GM12878 (cell line): Measurements from ENCODE around the gene SH2D5. TPM values are rescaled to one million over a fixed set of nuclear protein-coding genes. Genes with fewer than 3 reads are reported as not detected.

Experiments used
- ATAC-seq: fragments of 200-7000 bp; cut with Tn5 transposase; 3 replicates; pipeline ENCODE4 v1.9.1; 2020; ENCODE audit warnings: mild to moderate bottlenecking, moderate library complexity
- BruUV-seq: library from RNA; stranded (reverse); fragments of 400-500 nt; replicated peaks from 2 replicates; lab custom pipeline; 2021; lab: Mats Ljungman, UMichigan
- CTCF ChIA-PET: fragments of 300-600 bp; sonication (Branson Sonifier 250); formaldehyde crosslinking; extraction: SDS; loops from one replicate; lab custom pipeline; 2021; ENCODE audit warnings: inconsistent platforms; lab: Yijun Ruan, JAX
- POLR2A ChIA-PET: fragments of 350-600 bp; formaldehyde crosslinking; extraction: SDS; loops from one replicate; lab custom pipeline; 2021; ENCODE audit warnings: inconsistent platforms; lab: Charles Lee
- RAD21 ChIA-PET: fragments of 300-600 bp; sonication (Branson Sonifier 250); formaldehyde crosslinking; loops from one replicate; lab custom pipeline; 2023; ENCODE audit warnings: antibody characterized with exemption; ENCODE audit not compliant: unreplicated experiment; lab: Charles Lee
- SMC1A ChIA-PET: fragments of 300-600 bp; sonication (Branson Sonifier 250); formaldehyde crosslinking; loops from one replicate; lab custom pipeline; 2023; ENCODE audit not compliant: unreplicated experiment, uncharacterized antibody; lab: Charles Lee
- DNase-seq: peaks from one replicate; pipeline ENCODE4 v3.0.0-alpha.2; 2011; ENCODE audit warnings: low read depth, low spot score
- FAIRE-seq: peaks from 3 replicates; lab custom pipeline; 2011; peaks lifted over from hg19 to GRCh38; lab: Jason Lieb, UNC
- H2AFZ ChIP-seq: 2 replicates; pipeline ENCODE4 v1.6.0; 2011; ENCODE audit warnings: low read depth, low read length, control low read depth; ENCODE audit not compliant: control insufficient read depth
- H3K27ac ChIP-seq: 2 replicates; pipeline ENCODE4 v1.5.1; 2011; ENCODE audit warnings: control low read depth; ENCODE audit not compliant: control insufficient read depth, insufficient read depth
- H3K27me3 ChIP-seq, 2 experiments: replicated peaks in 1 of 2; 2 replicates each; pipeline versions ENCODE4 v1.6.0 to v1.6.1; 2011; ENCODE audit warnings: low read length in 1 of 2; ENCODE audit not compliant: control insufficient read depth in 2 of 2, insufficient read depth in 2 of 2
- H3K36me3 ChIP-seq, 2 experiments: 2 replicates each; pipeline ENCODE4 v1.5.1; 2011; ENCODE audit warnings: low read length in 1 of 2; ENCODE audit not compliant: control insufficient read depth in 2 of 2, insufficient read depth in 2 of 2
- H3K4me1 ChIP-seq: 2 replicates; pipeline ENCODE4 v1.6.1; 2011; ENCODE audit warnings: mild to moderate bottlenecking, low read length, moderate library complexity, mixed read lengths; ENCODE audit not compliant: control insufficient read depth, insufficient read depth
- H3K4me2 ChIP-seq: 2 replicates; pipeline ENCODE4 v1.6.0; 2011; ENCODE audit warnings: control low read depth; ENCODE audit not compliant: control insufficient read depth, insufficient read depth
- H3K4me3 ChIP-seq: fragments of 200-600 bp; sonication (generic); 2 replicates; pipeline ENCODE4 v1.5.1; 2016
- H3K79me2 ChIP-seq: 2 replicates; pipeline ENCODE4 v1.6.0; 2011; ENCODE audit warnings: low read length; ENCODE audit not compliant: control insufficient read depth, insufficient read depth
- H3K9ac ChIP-seq: 2 replicates; pipeline ENCODE4 v1.8.0; 2011; ENCODE audit warnings: low read length, control low read depth, mixed read lengths; ENCODE audit not compliant: control insufficient read depth, insufficient read depth
- H3K9me3 ChIP-seq: replicated peaks from 3 replicates; pipeline ENCODE4 v1.5.1; 2011; ENCODE audit warnings: mild to moderate bottlenecking, low read length; ENCODE audit not compliant: control insufficient read depth, insufficient read depth
- H4K20me1 ChIP-seq: 2 replicates; pipeline ENCODE4 v1.6.0; 2011; ENCODE audit not compliant: control insufficient read depth, insufficient read depth
- BCL11A ChIP-seq: IDR thresholded peaks from 2 replicates; pipeline ENCODE4 v1.6.1; 2011; ENCODE audit warnings: low read depth, low read length
- BRCA1 ChIP-seq: IDR thresholded peaks from 2 replicates; pipeline ENCODE4 v1.6.1; 2011; ENCODE audit warnings: low read depth, low read length, improper control_type of control experiment
- MEF2A ChIP-seq: IDR thresholded peaks from 2 replicates; pipeline ENCODE4 v1.6.1; 2011; ENCODE audit warnings: low read depth, mild to moderate bottlenecking, low read length, moderate library complexity; ENCODE audit not compliant: insufficient read depth
- MTA2 ChIP-seq: fragments of 450-650 bp; IDR thresholded peaks from 2 replicates; pipeline ENCODE4 v1.6.1; 2016; ENCODE audit warnings: low read depth, mild to moderate bottlenecking, moderate library complexity
- POU2F2 ChIP-seq: IDR thresholded peaks from 3 replicates; pipeline ENCODE4 v1.6.1; 2011; ENCODE audit warnings: low read depth, mild to moderate bottlenecking, low read length, borderline replicate concordance
- RB1 ChIP-seq: fragments of 450-650 bp; formaldehyde crosslinking; IDR thresholded peaks from 2 replicates; pipeline ENCODE4 v1.6.1; 2017; ENCODE audit warnings: mild to moderate bottlenecking, borderline replicate concordance
- REST ChIP-seq: IDR thresholded peaks from 2 replicates; pipeline ENCODE4 v1.6.1; 2012; ENCODE audit warnings: mild to moderate bottlenecking, low read depth, low read length
- RUNX3 ChIP-seq: IDR thresholded peaks from 2 replicates; pipeline ENCODE4 v1.6.1; 2012; ENCODE audit warnings: low read length, inconsistent platforms
- SMAD5 ChIP-seq: IDR thresholded peaks from 2 replicates; pipeline ENCODE4 v1.6.1; 2016; ENCODE audit warnings: antibody characterized with exemption, low read depth
- SREBF1 ChIP-seq: IDR thresholded peaks from 2 replicates; pipeline ENCODE4 v1.6.1; 2012; ENCODE audit warnings: mild to moderate bottlenecking, low read length
- STAT1 ChIP-seq: fragments of 450-650 bp; conservative IDR thresholded peaks from 2 replicates; pipeline ENCODE4 v1.6.1; 2014; ENCODE audit warnings: antibody characterized with exemption, mild to moderate bottlenecking
- SUPT20H ChIP-seq: IDR thresholded peaks from 2 replicates; pipeline ENCODE4 v1.6.1; 2011; ENCODE audit warnings: low read depth, mild to moderate bottlenecking, low read length, moderate library complexity, borderline replicate concordance; ENCODE audit not compliant: control insufficient read depth
- TBL1XR1 ChIP-seq: IDR thresholded peaks from 2 replicates; pipeline ENCODE4 v1.6.1; 2012; ENCODE audit warnings: low read depth, low read length, improper control_type of control experiment
- WRNIP1 ChIP-seq: IDR thresholded peaks from 2 replicates; pipeline ENCODE4 v1.6.1; 2011; ENCODE audit warnings: low read depth, low read length, improper control_type of control experiment, borderline replicate concordance
- YBX1 ChIP-seq: fragments of 450-650 bp; IDR thresholded peaks from 2 replicates; pipeline ENCODE4 v1.6.1; 2016; ENCODE audit warnings: antibody characterized with exemption
- YY1 ChIP-seq: IDR thresholded peaks from 2 replicates; pipeline ENCODE4 v1.6.1; 2011; ENCODE audit warnings: low read depth, mild to moderate bottlenecking, low read length
- ZBTB33 ChIP-seq: fragments of 450-650 bp; IDR thresholded peaks from 2 replicates; pipeline ENCODE4 v1.6.1; 2017; ENCODE audit warnings: mild to moderate bottlenecking
- ZNF384 ChIP-seq: IDR thresholded peaks from 2 replicates; pipeline ENCODE4 v1.6.1; 2012; ENCODE audit warnings: low read depth, mild to moderate bottlenecking, low read length, improper control_type of control experiment, borderline replicate concordance
- WGBS: methylation state at CpG from one replicate; pipeline ENCODE4 v1.1.6; 2016; ENCODE audit warnings: low lambda C conversion rate; ENCODE audit not compliant: insufficient replicate concordance, insufficient coverage; ENCODE audit errors: missing lambda C conversion rate; 5-methylcytosine and 5-hydroxymethylcytosine counted together
- in situ Hi-C: fragments of 300-500 bp; cut with MboI; formaldehyde crosslinking; loops from 9 replicates; pipeline ENCODE4 v1.14.3; 2018; ENCODE audit warnings: mixed read lengths
- intact Hi-C: fragments of 100-400 bp; cut with micrococcal nuclease; formaldehyde crosslinking; loops from one replicate; pipeline ENCODE4 v1.14.2; 2022; ENCODE audit not compliant: unreplicated experiment
- polyA plus RNA-seq, 11 experiments: library from polyadenylated mRNA; depleted of rRNA in 4 of 11; unstranded in 6 of 11; stranded (reverse) in 5 of 11; fragments of >200 nt; fragmentation: Nextera tagmentation in 4 of 11; fragmentation: Illumina TruSeq in 1 of 11; extraction: Ambion mirVana in 4 of 11; extraction: Trizol in 1 of 11; gene quantifications; 1 replicate in 1 of 11; 2 replicates in 10 of 11; pipeline versions ENCODE4 v1.2.1 to v1.2.3, GENCODE V29; 2011 to 2016; ENCODE audit warnings: inconsistent platforms in 2 of 11, missing spikeins in 2 of 11, low read depth in 1 of 11
- total RNA-seq, 4 experiments: library from RNA; depleted of rRNA in 3 of 4; stranded (reverse); fragments of >200 nt in 3 of 4; fragmentation: Illumina TruSeq in 1 of 4; extraction: Trizol in 1 of 4; gene quantifications; 2 replicates each; pipeline versions ENCODE4 v1.2.1 to v1.2.3, GENCODE V29; 2013 to 2021
- TF ChIP-seq, protein P1 (sequence below): IDR thresholded peaks from 2 replicates; pipeline ENCODE4 v1.6.1; 2011; ENCODE audit warnings: borderline replicate concordance, low read depth, mild to moderate bottlenecking, moderate library complexity, mixed read lengths, low read length; ENCODE audit not compliant: insufficient read depth; ENCODE audit errors: extremely low read length
- TF ChIP-seq, protein P2 (sequence below): IDR thresholded peaks from 2 replicates; pipeline ENCODE4 v1.6.1; 2012; ENCODE audit warnings: low read depth, low read length, improper control_type of control experiment

The SH2D5 gene
- total and polyA plus RNA-seq, 10 of the 15 experiments (the other 5 are each of a cell fraction or from before 2014, with no cell fraction given) = 0.03 to 0.62 (median 0.20) TPM; not detected in 3

DNA sequence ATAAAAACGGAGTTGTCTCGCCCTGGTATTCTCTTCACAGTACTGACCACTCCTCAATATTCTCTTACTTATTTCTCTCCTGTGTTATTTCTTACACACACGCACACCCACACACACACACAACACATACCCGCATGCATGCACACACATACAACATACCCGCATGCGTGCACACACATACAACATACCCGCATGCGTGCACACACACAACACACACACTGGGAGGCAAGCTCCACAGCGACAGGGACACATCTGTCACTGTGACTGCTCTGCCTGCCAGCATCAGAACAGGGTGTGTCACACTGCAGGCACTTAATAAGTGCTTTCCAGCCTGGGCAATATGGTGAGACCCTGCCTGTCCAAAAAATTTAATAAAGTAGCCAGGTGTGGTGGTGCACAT, 50.5 kb downstream of the SH2D5 start:
- intact Hi-C loops (no loop called here), in situ Hi-C loops (no loop called here)
- ChIA-PET POLR2A (no interaction called here), CTCF (no interaction called here), RAD21 (no interaction called here), SMC1A (no interaction called here)
- ATAC-seq (no peak), FAIRE-seq (no peak), DNase-seq (no peak)
- Histone ChIP-seq H3K4me1 (peaks cover 7% of the 10 kb centered on the region), H2AFZ (no peak overlapping the region), H3K9ac (no peak overlapping the region), H3K9me3 (peaks cover 2% of the 10 kb centered on the region; the same call in 2 of the 3 replicates), H3K27me3 (peaks cover 2 to 3% of the 10 kb centered on the region in 2 experiments), H4K20me1 (no peaks in the 10 kb centered on the region), H3K36me3 (no peaks in the 10 kb centered on the region), H3K27ac (no peak overlapping the region), H3K4me2 (no peak overlapping the region), H3K4me3 (no peak overlapping the region), H3K79me2 (no peaks in the 10 kb centered on the region)
- 59% methylated on average over 9 of the region's 9 CpGs for WGBS
- no peak for TF ChIP-seq BRCA1
- TF ChIP-seq ZNF384 = no peak
- no peak for TF ChIP-seq RUNX3
- TF ChIP-seq REST = no peak
- TF ChIP-seq WRNIP1 = no peak
- TF ChIP-seq SMAD5 = no peak
- TF ChIP-seq BCL11A = no peak
- no peak for TF ChIP-seq YY1
- TF ChIP-seq YBX1 = no peak
- no peak for TF ChIP-seq SREBF1
- TF ChIP-seq, protein P1, sequence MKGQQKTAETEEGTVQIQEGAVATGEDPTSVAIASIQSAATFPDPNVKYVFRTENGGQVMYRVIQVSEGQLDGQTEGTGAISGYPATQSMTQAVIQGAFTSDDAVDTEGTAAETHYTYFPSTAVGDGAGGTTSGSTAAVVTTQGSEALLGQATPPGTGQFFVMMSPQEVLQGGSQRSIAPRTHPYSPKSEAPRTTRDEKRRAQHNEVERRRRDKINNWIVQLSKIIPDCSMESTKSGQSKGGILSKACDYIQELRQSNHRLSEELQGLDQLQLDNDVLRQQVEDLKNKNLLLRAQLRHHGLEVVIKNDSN = no peak
- no peak for TF ChIP-seq ZBTB33
- no peak for TF ChIP-seq RB1
- no peak for TF ChIP-seq STAT1
- TF ChIP-seq, protein P2, sequence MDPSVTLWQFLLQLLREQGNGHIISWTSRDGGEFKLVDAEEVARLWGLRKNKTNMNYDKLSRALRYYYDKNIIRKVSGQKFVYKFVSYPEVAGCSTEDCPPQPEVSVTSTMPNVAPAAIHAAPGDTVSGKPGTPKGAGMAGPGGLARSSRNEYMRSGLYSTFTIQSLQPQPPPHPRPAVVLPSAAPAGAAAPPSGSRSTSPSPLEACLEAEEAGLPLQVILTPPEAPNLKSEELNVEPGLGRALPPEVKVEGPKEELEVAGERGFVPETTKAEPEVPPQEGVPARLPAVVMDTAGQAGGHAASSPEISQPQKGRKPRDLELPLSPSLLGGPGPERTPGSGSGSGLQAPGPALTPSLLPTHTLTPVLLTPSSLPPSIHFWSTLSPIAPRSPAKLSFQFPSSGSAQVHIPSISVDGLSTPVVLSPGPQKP = no peak
- TF ChIP-seq POU2F2 = no peak
- no peak for TF ChIP-seq TBL1XR1
- TF ChIP-seq MEF2A = no peak
- no peak for TF ChIP-seq SUPT20H
- no peak for TF ChIP-seq MTA2
- no TSS peak for BruUV-seq
